ENCODE results near the gene AP2B1.

Gene AP2B1

GRCh38 chr17:35630530-35631148, 43.5 kb downstream of the AP2B1 start:
- TF ChIP-seq CTCF (IDR thresholded peaks at IDR 0.05; ENCODE audit: low read depth, low read length) = no peak
- peak; percentile 4 for DNase-seq (ENCODE audit: extremely low read depth, low read depth)

- no peak for TF ChIP-seq CTCF (IDR thresholded peaks at IDR 0.05; ENCODE audit: low read depth, low read length)
- DNase-seq (ENCODE audit: extremely low read depth, low read depth) = no peak
Measured at GRCh38 chr17:35641032-35641431, 53.9 kb downstream of the AP2B1 start.

- no peak for DNase-seq (ENCODE audit: extremely low read depth, low read depth)
- TF ChIP-seq CTCF (IDR thresholded peaks at IDR 0.05; ENCODE audit: low read depth, low read length) = no peak
Measured at GRCh38 chr17:35645923-35646322, 58.8 kb downstream of the AP2B1 start.

GRCh38 chr17:35651467-35651866, 64.3 kb downstream of the AP2B1 start:
- no peak for DNase-seq (ENCODE audit: extremely low read depth, low read depth)
- no peak for TF ChIP-seq CTCF (IDR thresholded peaks at IDR 0.05; ENCODE audit: low read depth, low read length)

- no peak for TF ChIP-seq CTCF (IDR thresholded peaks at IDR 0.05; ENCODE audit: low read depth, low read length)
- no peak for DNase-seq (ENCODE audit: extremely low read depth, low read depth)
Measured at GRCh38 chr17:35653619-35654361, 66.7 kb downstream of the AP2B1 start.

GRCh38 chr17:35655303-35655702, 68.2 kb downstream of the AP2B1 start:
- no peak for TF ChIP-seq CTCF (IDR thresholded peaks at IDR 0.05; ENCODE audit: low read depth, low read length)
- DNase-seq (ENCODE audit: extremely low read depth, low read depth) = no peak

- no peak for DNase-seq (ENCODE audit: extremely low read depth, low read depth)
- TF ChIP-seq CTCF (IDR thresholded peaks at IDR 0.05; ENCODE audit: low read depth, low read length) = no peak
Measured at GRCh38 chr17:35660902-35661301, 73.8 kb downstream of the AP2B1 start.

Measured in AG09319 (cell line).